Natural killer cell treated with Interleukin-12 subunit alpha and Interleukin-12 subunit beta and Interleukin-15 and Interleukin-18, amount 100 ng/mL, for 72 hours (primary cell): Measurements from ENCODE around the gene RPTOR. TPM values are rescaled to one million over a fixed set of nuclear protein-coding genes. Genes with fewer than 3 reads are reported as not detected.

Source experiments
- ATAC-seq, 2 donors: fragments of 150-1000 bp; cut with Tn5 transposase in 1 of 2; sonication (Bioruptor Pico), chemical (Tn5 transposase) in 1 of 2; 2 replicates each; pipeline ENCODE4 v1.10.0; 2021
- DNase-seq: peaks from one replicate; pipeline ENCODE4 v3.0.0; 2022; ENCODE audit warnings: low spot score
- H3K27ac Mint-ChIP-seq, 2 donors: 1 replicate in 1 of 2; 2 replicates in 1 of 2; pipeline ENCODE4 v1.8.0; 2022; ENCODE audit warnings: mixed read lengths in 2 of 2, mild to moderate bottlenecking in 1 of 2, moderate library complexity in 1 of 2
- H3K27me3 Mint-ChIP-seq, 2 donors: 1 replicate in 1 of 2; 2 replicates in 1 of 2; pipeline ENCODE4 v1.8.0; 2022; ENCODE audit warnings: mixed read lengths in 2 of 2
- H3K36me3 Mint-ChIP-seq: one replicate; pipeline ENCODE4 v1.8.0; 2022; ENCODE audit warnings: mixed read lengths
- H3K4me1 Mint-ChIP-seq, 2 donors: 1 replicate in 1 of 2; 2 replicates in 1 of 2; pipeline ENCODE4 v1.8.0; 2022; ENCODE audit warnings: low read depth in 2 of 2, mixed read lengths in 2 of 2, mild to moderate bottlenecking in 1 of 2
- H3K4me3 Mint-ChIP-seq: one replicate; pipeline ENCODE4 v1.8.0; 2022; ENCODE audit warnings: mixed read lengths
- H3K9me3 Mint-ChIP-seq: 2 replicates; pipeline ENCODE4 v1.8.0; 2022; ENCODE audit warnings: mixed read lengths
- total RNA-seq, 2 donors: library from RNA; stranded (reverse); gene quantifications; one replicate each; pipeline ENCODE4 v1.2.3, GENCODE V29; 2022

Gene RPTOR
- total RNA-seq, 2 donors from 2014 or later, result 44.1 to 92.4 TPM

DNA sequence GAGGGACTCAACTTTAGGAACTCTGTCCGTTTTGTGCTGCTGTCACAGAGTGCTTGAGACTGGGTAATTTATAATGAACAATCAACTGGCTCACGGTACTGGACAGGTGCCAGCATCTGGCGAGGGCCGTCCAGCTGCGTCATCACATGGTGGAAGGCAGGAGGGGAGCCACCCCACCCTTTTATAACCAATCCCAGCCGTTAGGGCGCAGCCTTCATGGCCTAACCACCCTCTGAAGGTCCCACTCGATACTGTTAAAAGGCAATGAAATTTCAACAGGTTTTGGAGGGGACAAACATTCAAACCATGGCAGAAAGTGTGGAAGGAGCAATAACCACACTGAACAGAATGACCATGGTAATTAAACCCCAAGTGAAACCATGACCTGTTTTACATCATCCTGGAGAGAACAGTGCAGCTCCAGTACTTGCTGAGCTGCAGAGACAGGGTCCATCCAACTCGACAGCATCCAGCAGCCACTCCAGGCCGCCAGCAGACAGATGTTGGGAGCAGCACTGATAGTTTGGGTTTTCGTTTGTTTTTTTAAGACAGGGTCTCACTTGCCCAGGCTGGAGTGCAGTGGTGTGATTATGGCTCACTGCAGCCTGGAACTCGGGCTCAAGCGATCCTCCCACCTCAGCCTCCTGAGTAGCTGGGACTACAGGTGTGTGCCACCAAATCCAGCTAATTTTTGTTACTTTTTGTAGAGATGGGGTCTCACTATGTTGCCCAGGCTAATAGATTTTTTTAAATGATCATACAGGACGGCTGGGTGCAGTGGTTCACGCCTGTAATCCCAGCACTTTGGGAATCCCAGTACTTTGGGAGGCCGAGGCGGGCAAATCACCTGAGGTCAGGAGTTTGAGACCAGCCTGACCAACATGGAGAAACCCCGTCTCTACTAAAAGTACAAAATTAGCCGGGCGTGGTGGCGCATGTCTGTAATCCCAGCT lies 458.0 kb downstream of the RPTOR start:
- peaks cover 19 to 27% of the 10 kb centered on the region in 2 donors for H3K4me1 Mint-ChIP-seq

DNA sequence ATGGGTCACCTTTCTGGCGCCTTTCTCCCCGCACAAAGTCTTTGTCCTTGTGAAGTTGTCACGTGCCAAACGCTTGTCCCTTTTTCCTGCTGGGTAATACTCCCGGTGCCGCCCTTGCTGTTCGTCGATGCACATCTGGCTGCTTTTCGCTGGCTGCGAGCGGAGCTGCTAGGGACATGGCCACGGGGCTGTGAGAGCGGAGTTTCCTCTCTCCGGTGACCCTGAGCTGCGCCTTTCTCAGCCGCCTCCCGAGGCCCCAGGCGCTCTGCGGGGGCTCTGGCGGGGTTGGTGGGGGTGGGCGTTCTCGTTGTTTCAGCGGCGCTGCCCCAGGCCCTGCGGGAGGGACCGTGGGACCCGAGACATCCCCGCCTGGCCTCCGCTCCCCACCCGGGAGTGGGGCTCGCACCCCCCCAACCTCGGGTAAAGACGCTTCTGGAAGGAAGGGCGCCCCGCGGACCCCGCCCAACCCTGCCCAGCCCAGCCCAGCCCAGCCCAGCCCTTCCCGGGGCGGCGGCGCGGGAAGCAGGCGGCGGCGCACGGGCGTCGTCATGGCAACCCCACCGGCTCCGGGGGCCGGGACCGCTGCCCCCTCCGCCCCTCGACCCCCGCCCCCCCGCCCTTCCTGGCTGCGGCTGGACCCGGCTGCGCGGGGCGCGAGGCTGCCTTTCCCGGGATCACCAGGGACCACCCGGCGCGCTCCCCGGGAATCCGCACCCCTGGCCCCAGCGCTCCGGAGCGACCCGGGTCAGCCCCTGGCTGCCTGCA lies 459.3 kb downstream of the RPTOR start:
- no peak overlapping the region for H3K27ac Mint-ChIP-seq
- DNase-seq (no peak), ATAC-seq (peak in 1 of 2 donors; percentile 22)
- H3K4me3 Mint-ChIP-seq, result peak overlapping the region; percentile 38
- H3K9me3 Mint-ChIP-seq, result no peaks in the 10 kb centered on the region
- H3K4me1 Mint-ChIP-seq, result peaks cover 15 to 23% of the 10 kb centered on the region in 2 donors
- peaks cover 7 to 8% of the 10 kb centered on the region in 2 donors for H3K27me3 Mint-ChIP-seq
- H3K36me3 Mint-ChIP-seq, result no peaks in the 10 kb centered on the region

More for the DNA sequence above, 458.0 kb downstream of the RPTOR start:
- peaks cover 7 to 8% of the 10 kb centered on the region in 2 donors for H3K27me3 Mint-ChIP-seq
- peak overlapping the region; percentile 38 for H3K4me3 Mint-ChIP-seq
- DNase-seq (no peak), ATAC-seq (no peak)
- H3K9me3 Mint-ChIP-seq, result no peaks in the 10 kb centered on the region
- H3K27ac Mint-ChIP-seq, result no peak overlapping the region
- H3K36me3 Mint-ChIP-seq, result no peaks in the 10 kb centered on the region

DNA sequence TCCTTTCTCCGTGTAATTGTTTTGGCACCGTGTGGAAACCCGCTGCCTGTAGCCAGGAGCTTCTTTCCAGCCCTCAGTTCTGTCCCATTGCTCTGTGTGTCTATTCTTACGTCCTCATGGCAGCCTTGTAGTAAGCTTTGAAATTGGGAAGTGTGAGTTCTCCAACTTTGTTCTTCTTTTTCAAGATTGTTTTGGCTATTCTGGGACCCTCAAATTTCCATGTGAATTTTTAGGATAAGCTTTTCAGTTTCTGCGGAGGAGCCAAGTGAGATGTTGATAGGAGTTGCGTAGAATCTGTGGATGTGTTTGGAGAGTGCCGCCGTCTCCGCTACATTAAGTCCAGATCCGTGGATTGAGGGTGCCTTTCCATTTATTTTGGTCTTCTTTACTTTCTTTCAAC lies 462.3 kb downstream of the RPTOR start:
- H3K9me3 Mint-ChIP-seq, result peaks cover 5% of the 10 kb centered on the region
- H3K4me1 Mint-ChIP-seq, result peaks cover 14 to 17% of the 10 kb centered on the region in 2 donors
- ATAC-seq (no peak), DNase-seq (no peak)
- peaks cover 7 to 8% of the 10 kb centered on the region in 2 donors for H3K27me3 Mint-ChIP-seq
- no peak overlapping the region for H3K4me3 Mint-ChIP-seq
- peaks cover 7% of the 10 kb centered on the region for H3K36me3 Mint-ChIP-seq
- peak overlapping the region in 1 of 2 donors; percentile 73 for H3K27ac Mint-ChIP-seq

DNA sequence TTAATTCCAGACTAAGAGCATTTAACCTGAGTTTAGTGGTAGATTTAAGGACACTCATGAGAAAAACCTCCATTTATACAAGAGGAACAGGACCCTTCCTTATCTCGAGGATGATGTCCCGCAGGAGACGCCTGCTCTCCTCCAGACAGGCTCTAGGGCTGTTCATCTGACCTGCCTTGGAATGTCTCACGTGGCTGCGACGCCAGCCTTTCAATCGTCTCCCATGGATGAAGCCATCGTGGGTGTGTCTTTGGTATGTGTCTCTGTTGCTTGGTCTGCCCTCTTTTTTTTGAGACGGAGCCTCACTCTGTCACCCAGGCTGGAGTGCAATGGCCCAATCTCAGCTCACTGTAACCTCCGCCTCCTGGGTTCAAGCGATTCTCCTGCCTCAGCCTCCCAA lies 463.5 kb downstream of the RPTOR start:
- Mint-ChIP-seq H3K4me3 (no peak overlapping the region), H3K36me3 (peaks cover 7% of the 10 kb centered on the region), H3K27me3 (peaks cover 7 to 8% of the 10 kb centered on the region in 2 donors), H3K9me3 (peaks cover 5% of the 10 kb centered on the region), H3K4me1 (peaks cover 11 to 13% of the 10 kb centered on the region in 2 donors), H3K27ac (no peak overlapping the region)
- DNase-seq (no peak), ATAC-seq (no peak)

DNA sequence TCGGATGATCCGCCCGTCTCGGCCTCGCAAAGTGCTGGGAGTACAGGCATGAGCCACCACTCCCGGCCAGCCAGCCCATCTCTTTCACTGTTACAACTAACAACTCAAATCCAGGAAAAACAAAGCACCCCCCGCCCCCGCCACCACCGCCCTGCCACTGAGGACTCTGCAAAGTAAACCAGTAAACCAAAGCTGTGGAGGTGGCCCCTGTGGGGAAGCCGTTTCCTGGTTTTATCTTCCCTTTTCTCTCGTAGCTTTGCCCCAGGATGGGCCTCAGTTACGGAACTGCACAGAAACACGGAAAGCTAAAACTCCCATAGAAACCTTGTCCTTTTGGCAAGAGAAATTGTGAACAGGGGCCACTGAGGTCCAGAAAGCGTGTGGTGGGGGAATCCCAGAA lies 464.5 kb downstream of the RPTOR start:
- Mint-ChIP-seq H3K4me1 (peaks cover 6% of the 10 kb centered on the region in 2 donors), H3K27ac (no peak overlapping the region), H3K4me3 (no peak overlapping the region), H3K9me3 (peaks cover 5% of the 10 kb centered on the region), H3K36me3 (peaks cover 7% of the 10 kb centered on the region), H3K27me3 (peaks cover 7 to 8% of the 10 kb centered on the region in 2 donors)
- DNase-seq (no peak), ATAC-seq (no peak)

DNA sequence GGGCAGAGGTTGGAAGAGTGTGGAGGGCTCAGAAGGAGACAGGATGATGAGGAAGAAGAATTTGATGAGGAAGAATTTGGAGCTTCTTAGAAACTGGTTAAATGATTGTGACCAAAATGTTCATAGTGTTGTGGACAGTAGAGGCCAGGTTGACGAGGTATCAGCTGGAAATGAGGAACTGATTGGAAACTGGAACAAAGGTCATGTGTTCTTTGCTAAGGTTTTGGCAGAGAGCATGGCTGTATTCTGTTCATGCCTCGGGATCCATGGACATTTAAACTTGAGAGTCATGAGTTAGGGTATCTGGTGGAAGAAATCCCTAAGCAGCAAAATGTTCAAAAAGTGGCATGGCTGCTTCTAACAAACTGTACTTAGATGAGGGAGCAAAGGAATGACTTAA lies 466.3 kb downstream of the RPTOR start:
- Mint-ChIP-seq H3K4me1 (no peaks in the 10 kb centered on the region), H3K27me3 (peaks cover 0 to 4% of the 10 kb centered on the region in 2 donors), H3K9me3 (peaks cover 5% of the 10 kb centered on the region), H3K4me3 (no peak overlapping the region), H3K36me3 (peaks cover 13% of the 10 kb centered on the region), H3K27ac (no peak overlapping the region)
- no peak for DNase-seq
- ATAC-seq, result no peak

DNA sequence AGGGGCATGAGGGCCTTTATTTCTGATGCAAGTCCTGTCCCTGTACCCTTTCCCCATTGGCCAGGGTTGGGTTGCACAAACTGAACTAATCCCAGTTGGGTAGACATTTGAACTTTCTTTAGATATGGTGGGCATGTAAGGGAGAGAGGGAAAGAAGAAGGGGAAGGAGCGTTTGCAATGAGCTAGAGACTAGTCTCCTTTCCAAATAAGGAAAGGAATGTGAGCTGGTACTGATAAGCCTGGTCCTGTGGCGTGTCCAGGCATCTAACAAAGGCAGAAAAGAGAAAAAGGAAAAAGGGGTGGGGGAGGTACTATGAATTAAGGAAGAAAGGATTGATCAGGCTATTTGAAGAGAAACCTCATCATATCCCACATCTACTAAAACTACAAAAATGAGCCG lies 467.3 kb downstream of the RPTOR start:
- no peak for DNase-seq
- Mint-ChIP-seq H3K27me3 (peaks cover 0 to under 1% of the 10 kb centered on the region in 2 donors), H3K27ac (no peak overlapping the region), H3K4me1 (peaks cover 2 to 6% of the 10 kb centered on the region in 2 donors), H3K36me3 (peaks cover 13% of the 10 kb centered on the region), H3K9me3 (peaks cover 5% of the 10 kb centered on the region), H3K4me3 (no peak overlapping the region)
- no peak for ATAC-seq

DNA sequence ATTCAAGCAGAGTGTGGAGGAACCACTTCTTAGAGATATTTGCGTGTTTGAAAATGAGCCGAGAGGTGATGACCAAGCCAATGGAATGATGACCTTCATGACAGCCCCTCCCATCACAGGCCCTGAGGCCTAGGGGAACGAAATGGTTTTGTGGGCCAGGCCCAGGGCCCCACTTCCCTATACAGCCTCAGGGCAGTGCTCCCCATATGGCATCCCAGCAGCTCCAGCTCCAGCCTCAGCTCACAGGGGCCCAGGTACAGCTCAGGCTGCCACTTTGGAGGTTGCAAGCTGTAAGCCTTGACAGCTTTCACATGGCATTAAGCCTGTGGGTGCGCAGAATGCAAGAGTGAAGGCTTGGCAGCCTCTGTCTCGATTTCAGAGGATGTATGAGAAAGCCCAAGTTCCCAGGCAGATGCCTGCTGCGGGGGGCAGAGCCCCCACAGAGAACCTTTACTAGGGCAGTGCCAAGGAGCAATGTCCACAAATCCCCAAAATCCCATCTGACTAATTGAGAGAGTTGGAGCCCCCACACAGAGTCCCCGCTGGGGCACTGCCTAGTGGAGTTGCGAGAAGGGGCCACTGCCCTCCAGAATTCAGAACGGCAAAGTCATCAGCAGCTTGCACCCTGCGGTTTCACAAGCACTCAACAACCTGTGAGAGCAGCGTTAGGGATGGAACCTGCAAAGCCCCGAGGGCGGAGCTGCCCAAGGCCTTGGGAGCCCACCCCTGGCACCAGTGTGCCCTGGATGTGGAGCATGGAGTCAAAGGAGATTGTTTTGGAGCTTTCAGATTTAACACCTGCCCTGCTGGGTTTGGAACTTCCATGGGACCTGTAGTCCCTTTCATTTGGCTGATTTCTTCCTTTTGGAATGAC lies 468.2 kb downstream of the RPTOR start:
- peaks cover 13% of the 10 kb centered on the region for H3K36me3 Mint-ChIP-seq
- H3K4me3 Mint-ChIP-seq, result no peak overlapping the region
- peaks cover 5 to 10% of the 10 kb centered on the region in 2 donors for H3K4me1 Mint-ChIP-seq
- no peak for DNase-seq
- no peaks in the 10 kb centered on the region for H3K27me3 Mint-ChIP-seq
- peaks cover 5% of the 10 kb centered on the region for H3K9me3 Mint-ChIP-seq
- no peak overlapping the region for H3K27ac Mint-ChIP-seq
- no peak for ATAC-seq

DNA sequence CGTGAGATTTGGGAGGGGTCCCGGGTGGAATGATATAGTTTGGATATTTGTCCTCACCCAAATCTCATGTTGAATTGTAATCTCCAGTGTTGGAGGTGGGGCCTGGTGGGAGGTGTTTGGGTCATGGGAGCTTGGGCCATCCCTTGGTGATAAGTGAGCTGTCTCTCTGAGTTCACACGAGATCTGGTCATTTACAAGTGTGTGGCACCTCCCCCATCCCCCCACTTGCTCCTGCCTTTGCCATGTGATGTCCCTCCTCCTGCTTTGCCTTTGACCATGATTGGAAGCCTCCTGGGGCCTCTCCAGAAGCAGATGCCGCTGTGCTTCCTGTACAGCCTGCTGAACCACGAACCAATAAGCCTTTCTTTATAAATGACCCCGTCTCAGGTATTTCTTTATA lies 469.0 kb downstream of the RPTOR start:
- H3K9me3 Mint-ChIP-seq, result peaks cover 5% of the 10 kb centered on the region
- H3K4me1 Mint-ChIP-seq, result peaks cover 13 to 18% of the 10 kb centered on the region in 2 donors
- H3K36me3 Mint-ChIP-seq, result peaks cover 13% of the 10 kb centered on the region
- no peaks in the 10 kb centered on the region for H3K27me3 Mint-ChIP-seq
- H3K4me3 Mint-ChIP-seq, result no peak overlapping the region
- no peak overlapping the region for H3K27ac Mint-ChIP-seq
- ATAC-seq (no peak), DNase-seq (no peak)

DNA sequence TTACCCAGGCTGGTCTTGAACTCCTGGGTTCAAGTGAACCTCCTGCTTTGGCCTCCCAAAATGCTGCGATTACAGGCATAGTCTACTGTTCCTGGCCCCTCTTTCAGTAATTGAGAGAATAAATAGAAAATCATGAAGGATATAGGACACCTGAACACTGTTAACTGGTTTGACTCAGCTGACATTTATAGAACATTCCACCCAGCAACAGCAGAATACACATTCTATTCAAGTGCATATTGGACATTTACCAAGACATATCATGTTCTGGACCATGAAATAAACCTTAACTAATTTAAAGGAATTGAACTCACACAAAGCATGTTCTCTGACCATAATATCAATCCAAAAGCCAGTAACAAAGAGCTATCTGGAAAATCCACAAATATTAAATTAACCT lies 470.5 kb downstream of the RPTOR start:
- DNase-seq, result no peak
- peaks cover 13% of the 10 kb centered on the region for H3K36me3 Mint-ChIP-seq
- ATAC-seq, result no peak
- peak overlapping the region in 1 of 2 donors; percentile 19 for H3K27ac Mint-ChIP-seq
- no peaks in the 10 kb centered on the region for H3K27me3 Mint-ChIP-seq
- H3K4me1 Mint-ChIP-seq, result peaks cover 14 to 31% of the 10 kb centered on the region in 2 donors
- no peak overlapping the region for H3K4me3 Mint-ChIP-seq
- peaks cover 5% of the 10 kb centered on the region for H3K9me3 Mint-ChIP-seq

Other genes starting within 250 kb of the RPTOR start
- 10 to 100 TPM; 14.0 to 15.2 TPM for gene ENDOV, start 129.7 kb upstream of the RPTOR start, total RNA-seq
- gene NPTX1, start 68.2 kb upstream of the RPTOR start, total RNA-seq, result under 1 TPM; 0.38 to 0.92 TPM